ENCODE data around the gene LCOR. TPM values are rescaled to one million over a fixed set of nuclear protein-coding genes. Genes with fewer than 3 reads are reported as not detected.
"Not testable (repeated sequence)": the region's sequence is repeated elsewhere in the genome, so short reads cannot be mapped to it uniquely, and the experiment has no call there.

Gene LCOR
- total RNA-seq, result 49.1 TPM

- DNase-seq, result peak; percentile 96
These were observed at the start of gene LCOR for GRCh38 chr10:96831867-96832720. LCOR (plus strand) TSS chr10:96832298; CDS start chr10:96949058, 116,760 bp downstream.

GRCh38 chr10:96784253-96784652, 47.8 kb upstream of the LCOR start:
- no peak for DNase-seq

- no peak for DNase-seq
These were observed 42.5 kb upstream of the LCOR start for GRCh38 chr10:96789571-96790108.

GRCh38 chr10:96791902-96792301, 40.2 kb upstream of the LCOR start:
- no peak for DNase-seq

GRCh38 chr10:96794836-96795733, 37.0 kb upstream of the LCOR start:
- DNase-seq, result no peak

GRCh38 chr10:96797485-96797884, 34.6 kb upstream of the LCOR start:
- DNase-seq, result no peak

- no peak for DNase-seq
These were observed 28.8 kb upstream of the LCOR start for GRCh38 chr10:96803288-96803664.

- no peak for DNase-seq
These were observed 17.8 kb upstream of the LCOR start for GRCh38 chr10:96814264-96814663.

- not testable (repeated sequence) for DNase-seq
These were observed 13.1 kb upstream of the LCOR start for GRCh38 chr10:96818971-96819370.

GRCh38 chr10:96820765-96821164, 11.3 kb upstream of the LCOR start:
- DNase-seq, result no peak

GRCh38 chr10:96826438-96826837, 5.7 kb upstream of the LCOR start:
- no peak for DNase-seq

- DNase-seq, result no peak
These were observed 3.5 kb upstream of the LCOR start for GRCh38 chr10:96828609-96829008.

- no peak for DNase-seq
These were observed 2.9 kb upstream of the LCOR start for GRCh38 chr10:96829029-96829773.

GRCh38 chr10:96830511-96831199, 1.4 kb upstream of the LCOR start:
- DNase-seq, result peak; percentile 87

GRCh38 chr10:96831200-96831866, 765 bp upstream of the LCOR start:
- DNase-seq, result no peak

- peak; percentile 88 for DNase-seq
These were observed 672 bp downstream of the LCOR start for GRCh38 chr10:96832721-96833219.

- peak; percentile 45 for DNase-seq
These were observed 1.3 kb downstream of the LCOR start for GRCh38 chr10:96833220-96834001.

- DNase-seq, result no peak
These were observed 2.0 kb downstream of the LCOR start for GRCh38 chr10:96834120-96834519.

GRCh38 chr10:96835899-96836298, 3.8 kb downstream of the LCOR start:
- no peak for DNase-seq

GRCh38 chr10:96838529-96838928, 6.4 kb downstream of the LCOR start:
- no peak for DNase-seq
